GM12878 (cell line): ENCODE data around the gene CALML4. TPM values are rescaled to one million over a fixed set of nuclear protein-coding genes. Genes with fewer than 3 reads are reported as not detected.

ENCODE experiments used
- ATAC-seq: fragments of 200-7000 bp; cut with Tn5 transposase; 3 replicates; pipeline ENCODE4 v1.9.1; 2020; ENCODE audit warnings: mild to moderate bottlenecking, moderate library complexity
- BruUV-seq: library from RNA; stranded (reverse); fragments of 400-500 nt; replicated peaks from 2 replicates; lab custom pipeline; 2021; lab: Mats Ljungman, UMichigan
- CTCF ChIA-PET: fragments of 300-600 bp; sonication (Branson Sonifier 250); formaldehyde crosslinking; extraction: SDS; loops from one replicate; lab custom pipeline; 2021; ENCODE audit warnings: inconsistent platforms; lab: Yijun Ruan, JAX
- POLR2A ChIA-PET: fragments of 350-600 bp; formaldehyde crosslinking; extraction: SDS; loops from one replicate; lab custom pipeline; 2021; ENCODE audit warnings: inconsistent platforms; lab: Charles Lee
- RAD21 ChIA-PET: fragments of 300-600 bp; sonication (Branson Sonifier 250); formaldehyde crosslinking; loops from one replicate; lab custom pipeline; 2023; ENCODE audit warnings: antibody characterized with exemption; ENCODE audit not compliant: unreplicated experiment; lab: Charles Lee
- SMC1A ChIA-PET: fragments of 300-600 bp; sonication (Branson Sonifier 250); formaldehyde crosslinking; loops from one replicate; lab custom pipeline; 2023; ENCODE audit not compliant: unreplicated experiment, uncharacterized antibody; lab: Charles Lee
- DNase-seq: peaks from one replicate; pipeline ENCODE4 v3.0.0-alpha.2; 2011; ENCODE audit warnings: low read depth, low spot score
- FAIRE-seq: peaks from 3 replicates; lab custom pipeline; 2011; peaks lifted over from hg19 to GRCh38; lab: Jason Lieb, UNC
- H2AFZ ChIP-seq: 2 replicates; pipeline ENCODE4 v1.6.0; 2011; ENCODE audit warnings: low read depth, low read length, control low read depth; ENCODE audit not compliant: control insufficient read depth
- H3K27ac ChIP-seq: 2 replicates; pipeline ENCODE4 v1.5.1; 2011; ENCODE audit warnings: control low read depth; ENCODE audit not compliant: control insufficient read depth, insufficient read depth
- H3K27me3 ChIP-seq, 2 experiments: replicated peaks in 1 of 2; 2 replicates each; pipeline versions ENCODE4 v1.6.0 to v1.6.1; 2011; ENCODE audit warnings: low read length in 1 of 2; ENCODE audit not compliant: control insufficient read depth in 2 of 2, insufficient read depth in 2 of 2
- H3K36me3 ChIP-seq, 2 experiments: 2 replicates each; pipeline ENCODE4 v1.5.1; 2011; ENCODE audit warnings: low read length in 1 of 2; ENCODE audit not compliant: control insufficient read depth in 2 of 2, insufficient read depth in 2 of 2
- H3K4me1 ChIP-seq: 2 replicates; pipeline ENCODE4 v1.6.1; 2011; ENCODE audit warnings: mild to moderate bottlenecking, low read length, moderate library complexity, mixed read lengths; ENCODE audit not compliant: control insufficient read depth, insufficient read depth
- H3K4me2 ChIP-seq: 2 replicates; pipeline ENCODE4 v1.6.0; 2011; ENCODE audit warnings: control low read depth; ENCODE audit not compliant: control insufficient read depth, insufficient read depth
- H3K4me3 ChIP-seq: fragments of 200-600 bp; sonication (generic); 2 replicates; pipeline ENCODE4 v1.5.1; 2016
- H3K79me2 ChIP-seq: 2 replicates; pipeline ENCODE4 v1.6.0; 2011; ENCODE audit warnings: low read length; ENCODE audit not compliant: control insufficient read depth, insufficient read depth
- H3K9ac ChIP-seq: 2 replicates; pipeline ENCODE4 v1.8.0; 2011; ENCODE audit warnings: low read length, control low read depth, mixed read lengths; ENCODE audit not compliant: control insufficient read depth, insufficient read depth
- H3K9me3 ChIP-seq: replicated peaks from 3 replicates; pipeline ENCODE4 v1.5.1; 2011; ENCODE audit warnings: mild to moderate bottlenecking, low read length; ENCODE audit not compliant: control insufficient read depth, insufficient read depth
- H4K20me1 ChIP-seq: 2 replicates; pipeline ENCODE4 v1.6.0; 2011; ENCODE audit not compliant: control insufficient read depth, insufficient read depth
- CBX3 ChIP-seq: fragments of 200-600 bp; sonication (generic); IDR thresholded peaks from 2 replicates; pipeline ENCODE4 v1.6.1; 2016; ENCODE audit warnings: low read depth, borderline replicate concordance
- CTCF ChIP-seq, 3 experiments: IDR thresholded peaks in 2 of 3; conservative IDR thresholded peaks in 1 of 3; 2 replicates each; pipeline ENCODE4 v1.5.1; 2011; ENCODE audit warnings: low read depth in 3 of 3, low read length in 3 of 3, mild to moderate bottlenecking in 3 of 3, control low read depth in 2 of 3, moderate library complexity in 2 of 3, inconsistent platforms in 1 of 3, mixed read lengths in 1 of 3; ENCODE audit not compliant: control insufficient read depth in 2 of 3, insufficient read depth in 1 of 3; ENCODE audit errors: extremely low read depth in 1 of 3
- LARP7 ChIP-seq: fragments of 450-650 bp; IDR thresholded peaks from 2 replicates; pipeline ENCODE4 v1.6.1; 2017; ENCODE audit warnings: mild to moderate bottlenecking
- MEF2B ChIP-seq: fragments of 450-650 bp; IDR thresholded peaks from 2 replicates; pipeline ENCODE4 v1.6.1; 2018; ENCODE audit warnings: mild to moderate bottlenecking, moderate library complexity; ENCODE audit not compliant: partially characterized antibody, poor library complexity, severe bottlenecking
- RAD21 ChIP-seq: IDR thresholded peaks from 2 replicates; pipeline ENCODE4 v1.6.1; 2011; ENCODE audit warnings: mild to moderate bottlenecking, low read depth, low read length, moderate library complexity; ENCODE audit not compliant: insufficient read depth
- RAD51 ChIP-seq: fragments of 450-650 bp; IDR thresholded peaks from 2 replicates; pipeline ENCODE4 v1.6.1; 2016; ENCODE audit warnings: moderate library complexity, mild to moderate bottlenecking, inconsistent platforms
- RELA ChIP-seq: fragments of 450-650 bp; IDR thresholded peaks from 2 replicates; pipeline ENCODE4 v1.8.0; 2014; ENCODE audit warnings: borderline replicate concordance; ENCODE audit not compliant: partially characterized antibody
- SMC3 ChIP-seq: IDR thresholded peaks from 2 replicates; pipeline ENCODE4 v1.6.1; 2011; ENCODE audit warnings: low read length, improper control_type of control experiment, borderline replicate concordance
- STAT1 ChIP-seq: fragments of 450-650 bp; conservative IDR thresholded peaks from 2 replicates; pipeline ENCODE4 v1.6.1; 2014; ENCODE audit warnings: antibody characterized with exemption, mild to moderate bottlenecking
- TARDBP ChIP-seq: IDR thresholded peaks from 2 replicates; pipeline ENCODE4 v1.6.1; 2016; ENCODE audit warnings: borderline replicate concordance
- TCF12 ChIP-seq: IDR thresholded peaks from 2 replicates; pipeline ENCODE4 v1.6.1; 2011; ENCODE audit warnings: low read depth, mild to moderate bottlenecking, low read length
- ZNF274 ChIP-seq: IDR thresholded peaks from one replicate; pipeline ENCODE4 v1.8.0; 2011; ENCODE audit not compliant: insufficient read length, insufficient read depth
- ZNF592 ChIP-seq: fragments of 450-650 bp; IDR thresholded peaks from 2 replicates; pipeline ENCODE4 v1.6.1; 2017; ENCODE audit warnings: mild to moderate bottlenecking, moderate library complexity
- WGBS: methylation state at CpG from one replicate; pipeline ENCODE4 v1.1.6; 2016; ENCODE audit warnings: low lambda C conversion rate; ENCODE audit not compliant: insufficient replicate concordance, insufficient coverage; ENCODE audit errors: missing lambda C conversion rate; 5-methylcytosine and 5-hydroxymethylcytosine counted together
- in situ Hi-C: fragments of 300-500 bp; cut with MboI; formaldehyde crosslinking; loops from 9 replicates; pipeline ENCODE4 v1.14.3; 2018; ENCODE audit warnings: mixed read lengths
- intact Hi-C: fragments of 100-400 bp; cut with micrococcal nuclease; formaldehyde crosslinking; loops from one replicate; pipeline ENCODE4 v1.14.2; 2022; ENCODE audit not compliant: unreplicated experiment
- polyA plus RNA-seq, 11 experiments: library from polyadenylated mRNA; depleted of rRNA in 4 of 11; unstranded in 6 of 11; stranded (reverse) in 5 of 11; fragments of >200 nt; fragmentation: Nextera tagmentation in 4 of 11; fragmentation: Illumina TruSeq in 1 of 11; extraction: Ambion mirVana in 4 of 11; extraction: Trizol in 1 of 11; gene quantifications; 1 replicate in 1 of 11; 2 replicates in 10 of 11; pipeline versions ENCODE4 v1.2.1 to v1.2.3, GENCODE V29; 2011 to 2016; ENCODE audit warnings: inconsistent platforms in 2 of 11, missing spikeins in 2 of 11, low read depth in 1 of 11
- total RNA-seq, 4 experiments: library from RNA; depleted of rRNA in 3 of 4; stranded (reverse); fragments of >200 nt in 3 of 4; fragmentation: Illumina TruSeq in 1 of 4; extraction: Trizol in 1 of 4; gene quantifications; 2 replicates each; pipeline versions ENCODE4 v1.2.1 to v1.2.3, GENCODE V29; 2013 to 2021

The CALML4 gene
- total and polyA plus RNA-seq, 10 of the 15 experiments (the other 5 are each of a cell fraction or from before 2014, with no cell fraction given): 1.7 to 15.9 (median 5.1) TPM

GRCh38 chr15:68211656-68212320 is 6.7 kb upstream of the CALML4 start (continued):
- TF ChIP-seq ZNF592 (no peak), ZNF274 (no peak)

GRCh38 chr15:68210821-68211655 is 5.9 kb upstream of the CALML4 start:
- Histone ChIP-seq H4K20me1 (no peaks in the 10 kb centered on the region), H3K9ac (no peak overlapping the region), H3K4me3 (no peak overlapping the region), H2AFZ (no peak overlapping the region), H3K4me2 (no peak overlapping the region), H3K79me2 (peaks cover 2% of the 10 kb centered on the region), H3K27ac (no peak overlapping the region), H3K27me3 (no peaks in the 10 kb centered on the region), H3K4me1 (peaks cover 20% of the 10 kb centered on the region), H3K9me3 (no peaks in the 10 kb centered on the region), H3K36me3 (peaks cover 10 to 23% of the 10 kb centered on the region in 2 experiments; a peak in 3 of 4 replicates)
- WGBS: 54% methylated on average over 16 of the region's 23 CpGs
- SMC1A ChIA-PET: interaction anchor here (1.1 to 1.3 kb wide), 2 partner anchors 56 to 347 kb away, joined by 3 to 4 read pairs; no protein-coding TSS in a partner anchor
- CTCF ChIA-PET: interaction anchor here (0.7 to 1.7 kb wide), 4 partner anchors 14 to 373 kb away, joined by 3 read pairs; no protein-coding TSS in a partner anchor
- in situ Hi-C loops: no loop called here
- RAD21 ChIA-PET: interaction anchor here (1.6 kb wide), 1 partner anchor 348 kb away, joined by 4 read pairs; no protein-coding TSS in a partner anchor
- intact Hi-C loops: no loop called here
- peak; percentile 86 for ATAC-seq
- no TSS peak for BruUV-seq
- POLR2A ChIA-PET: interaction anchor here (0.5 to 1.0 kb wide), 3 partner anchors 13 to 350 kb away, joined by 3 to 9 read pairs (median 5); no protein-coding TSS in a partner anchor
- no peak for DNase-seq
- FAIRE-seq: no peak
- no peak for TF ChIP-seq STAT1
- no peak for TF ChIP-seq TARDBP
- no peak for TF ChIP-seq CBX3
- no peak for TF ChIP-seq RELA
- no peak for TF ChIP-seq MEF2B
- TF ChIP-seq SMC3: peak; percentile 46
- no peak for TF ChIP-seq LARP7
- peak; percentile 77 for TF ChIP-seq RAD21
- TF ChIP-seq CTCF (IDR thresholded peaks at IDR 0.05 in 2 of 3, conservative IDR thresholded peaks at IDR 0.05 in 1 of 3; ENCODE audit: control insufficient read depth in 2 of 3, extremely low read depth in 1 of 3, insufficient read depth in 1 of 3, low read depth in 3 of 3, low read length in 3 of 3): peak; percentile 59 to 84 (median 72)
- no peak for TF ChIP-seq RAD51
- TF ChIP-seq TCF12: no peak
